H9 (cell line): ENCODE measurements around the gene ABLIM1. TPM values are rescaled to one million over a fixed set of nuclear protein-coding genes. Genes with fewer than 3 reads are reported as not detected.

ENCODE experiments used
- DNase-seq: peaks from one replicate; pipeline ENCODE4 v3.0.0-alpha.2; 2017
- H2AFZ ChIP-seq: one replicate; pipeline ENCODE4 v1.6.1; 2013; ENCODE audit warnings: mild to moderate bottlenecking, low read length, control low read depth, moderate library complexity
- H2AK5ac ChIP-seq: 2 replicates; pipeline ENCODE4 v1.6.1; 2013; ENCODE audit warnings: low read length, control low read depth, mixed read lengths; ENCODE audit not compliant: insufficient read length
- H2BK120ac ChIP-seq: one replicate; pipeline ENCODE4 v1.6.1; 2013; ENCODE audit warnings: low read depth, mild to moderate bottlenecking, low read length, control low read depth, inconsistent platforms; ENCODE audit not compliant: poor library complexity, severe bottlenecking
- H2BK12ac ChIP-seq: 2 replicates; pipeline ENCODE4 v1.6.1; 2013; ENCODE audit warnings: low read length, control low read depth, mixed read lengths, low read depth; ENCODE audit not compliant: insufficient read length
- H2BK15ac ChIP-seq: 2 replicates; pipeline ENCODE4 v1.6.1; 2013; ENCODE audit warnings: low read depth, low read length, control low read depth
- H2BK20ac ChIP-seq: one replicate; pipeline ENCODE4 v1.6.1; 2013; ENCODE audit warnings: low read depth, mild to moderate bottlenecking, low read length, control low read depth, inconsistent platforms; ENCODE audit not compliant: poor library complexity, severe bottlenecking
- H2BK5ac ChIP-seq: 2 replicates; pipeline ENCODE4 v1.6.1; 2013; ENCODE audit warnings: low read length, control low read depth, mixed read lengths; ENCODE audit not compliant: insufficient read length
- H3K14ac ChIP-seq: 2 replicates; pipeline ENCODE4 v1.6.1; 2013; ENCODE audit warnings: low read length, control low read depth; ENCODE audit not compliant: insufficient read depth
- H3K18ac ChIP-seq: 2 replicates; pipeline ENCODE4 v1.6.1; 2013; ENCODE audit warnings: low read depth, mild to moderate bottlenecking, mixed read lengths, low read length, control low read depth; ENCODE audit not compliant: insufficient read length
- H3K23ac ChIP-seq: 2 replicates; pipeline ENCODE4 v1.6.1; 2013; ENCODE audit warnings: low read length, control low read depth, mixed read lengths, low read depth; ENCODE audit not compliant: insufficient read length
- H3K23me2 ChIP-seq: 2 replicates; pipeline ENCODE4 v1.6.1; 2013; ENCODE audit warnings: low read depth, mild to moderate bottlenecking, mixed read lengths, low read length, control low read depth; ENCODE audit not compliant: insufficient read length, poor library complexity, severe bottlenecking
- H3K27ac ChIP-seq: 2 replicates; pipeline ENCODE4 v1.5.1; 2013; ENCODE audit warnings: low read length, control low read depth, mixed read lengths, low read depth; ENCODE audit not compliant: insufficient read length
- H3K27me3 ChIP-seq: 2 replicates; pipeline ENCODE4 v1.6.1; 2013; ENCODE audit warnings: low read length, control low read depth, inconsistent platforms; ENCODE audit not compliant: insufficient read depth
- H3K4ac ChIP-seq: 2 replicates; pipeline ENCODE4 v1.6.1; 2013; ENCODE audit warnings: low read depth, mild to moderate bottlenecking, control low read depth, inconsistent platforms, low read length, moderate library complexity
- H3K4me1 ChIP-seq: 2 replicates; pipeline ENCODE4 v1.6.1; 2013; ENCODE audit warnings: low read length, control low read depth, inconsistent platforms; ENCODE audit not compliant: insufficient read depth
- H3K4me2 ChIP-seq: 2 replicates; pipeline ENCODE4 v1.6.1; 2013; ENCODE audit warnings: low read length, control low read depth, mixed read lengths; ENCODE audit not compliant: insufficient read length, insufficient read depth
- H3K56ac ChIP-seq: 2 replicates; pipeline ENCODE4 v1.6.1; 2013; ENCODE audit warnings: low read depth, mild to moderate bottlenecking, mixed read lengths, low read length, control low read depth; ENCODE audit not compliant: insufficient read length
- H3K79me1 ChIP-seq: 2 replicates; pipeline ENCODE4 v1.6.1; 2013; ENCODE audit warnings: low read depth, mild to moderate bottlenecking, moderate library complexity, low read length, control low read depth, inconsistent platforms; ENCODE audit not compliant: insufficient read depth, poor library complexity, severe bottlenecking
- H3K79me2 ChIP-seq: 2 replicates; pipeline ENCODE4 v1.6.1; 2013; ENCODE audit warnings: low read length, control low read depth, inconsistent platforms; ENCODE audit not compliant: insufficient read depth
- H3K9ac ChIP-seq: 2 replicates; pipeline ENCODE4 v1.6.1; 2013; ENCODE audit warnings: low read length, control low read depth, mixed read lengths; ENCODE audit not compliant: insufficient read length; ENCODE audit errors: extremely low read depth
- H3K9me3 ChIP-seq: one replicate; pipeline ENCODE4 v1.6.1; 2013; ENCODE audit warnings: low read depth, low read length, inconsistent platforms; ENCODE audit not compliant: control insufficient read depth
- H3T11ph ChIP-seq: one replicate; pipeline ENCODE4 v1.6.1; 2013; ENCODE audit warnings: mild to moderate bottlenecking, low read length, control low read depth, inconsistent platforms
- H4K20me1 ChIP-seq: one replicate; pipeline ENCODE4 v1.6.1; 2013; ENCODE audit not compliant: control insufficient read depth, insufficient read length, insufficient read depth
- H4K5ac ChIP-seq: 2 replicates; pipeline ENCODE4 v1.6.1; 2013; ENCODE audit warnings: low read depth, mild to moderate bottlenecking, mixed read lengths, low read length, control low read depth; ENCODE audit not compliant: insufficient read length
- H4K8ac ChIP-seq: replicated peaks from 2 replicates; pipeline ENCODE4 v1.6.1; 2013; ENCODE audit warnings: low read length, control low read depth, mixed read lengths, low read depth; ENCODE audit not compliant: insufficient read length
- H4K91ac ChIP-seq: 2 replicates; pipeline ENCODE4 v1.6.1; 2013; ENCODE audit warnings: low read depth, mild to moderate bottlenecking, moderate library complexity, mixed read lengths, low read length, control low read depth; ENCODE audit not compliant: insufficient read length
- H3K27ac Mint-ChIP-seq, 3 experiments: 2 replicates in 2 of 3; 3 replicates in 1 of 3; pipeline ENCODE4 v1.8.0; 2020 to 2021; ENCODE audit warnings: mixed read lengths in 3 of 3, mild to moderate bottlenecking in 1 of 3, moderate library complexity in 1 of 3
- H3K27me3 Mint-ChIP-seq: 2 replicates; pipeline ENCODE4 v1.8.0; 2021; ENCODE audit warnings: low read depth, mild to moderate bottlenecking, moderate library complexity, mixed read lengths
- H3K36me3 Mint-ChIP-seq, 3 experiments: 2 replicates in 2 of 3; 3 replicates in 1 of 3; pipeline ENCODE4 v1.8.0; 2020 to 2021; ENCODE audit warnings: low read depth in 3 of 3, mixed read lengths in 3 of 3; ENCODE audit not compliant: insufficient read depth in 1 of 3
- H3K4me1 Mint-ChIP-seq, 2 experiments: 2 replicates each; pipeline ENCODE4 v1.8.0; 2020; ENCODE audit warnings: mixed read lengths in 2 of 2
- H3K4me3 Mint-ChIP-seq, 2 experiments: 2 replicates in 1 of 2; 3 replicates in 1 of 2; pipeline ENCODE4 v1.8.0; 2020 to 2021; ENCODE audit warnings: mild to moderate bottlenecking in 2 of 2, mixed read lengths in 2 of 2, moderate library complexity in 1 of 2
- H3K9me3 Mint-ChIP-seq, 2 experiments: 2 replicates in 1 of 2; 3 replicates in 1 of 2; pipeline ENCODE4 v1.8.0; 2020; ENCODE audit warnings: mild to moderate bottlenecking in 2 of 2, mixed read lengths in 2 of 2, moderate library complexity in 1 of 2
- CTCF ChIP-seq: fragments of 200-600 bp; sonication (generic); conservative IDR thresholded peaks from 3 replicates; pipeline ENCODE4 v1.8.0; 2021; ENCODE audit warnings: antibody characterized with exemption, mild to moderate bottlenecking
- WGBS: extraction: QIAGEN DNeasy Blood & Tissue Kit; methylation state at CpG from one replicate; pipeline ENCODE4 v1.1.7; 2013; ENCODE audit warnings: missing lambda C conversion rate, low lambda C conversion rate, mixed read lengths; ENCODE audit not compliant: insufficient read length; ENCODE audit errors: extremely low coverage; 5-methylcytosine and 5-hydroxymethylcytosine counted together
- total RNA-seq: library from RNA; stranded (reverse); gene quantifications from 2 replicates; pipeline ENCODE4 v1.2.1, GENCODE V29; 2021

ABLIM1 gene
- total RNA-seq, 1 experiment from 2014 or later = 32.1 TPM

- no peaks in the 10 kb centered on the region for H3K4me1 ChIP-seq
- WGBS = no CpG with 5 or more reads among the region's 7 CpGs
These were observed 8.7 kb downstream of the ABLIM1 start for GRCh38 chr10:114649217-114649903.

More at GRCh38 chr10:114649217-114649903, 8.7 kb downstream of the ABLIM1 start:
- no peak overlapping the region for H4K91ac ChIP-seq
- no peak overlapping the region for H3K9ac ChIP-seq
- no peak overlapping the region for H4K8ac ChIP-seq
- H3K36me3 Mint-ChIP-seq = no peaks in the 10 kb centered on the region
- no peak overlapping the region for H3K23ac ChIP-seq
- no peak overlapping the region for H3K56ac ChIP-seq
- H3K9me3 ChIP-seq = no peaks in the 10 kb centered on the region
- H3K79me1 ChIP-seq = no peaks in the 10 kb centered on the region
- H4K5ac ChIP-seq = no peak overlapping the region
- no peak overlapping the region for H3K4me3 Mint-ChIP-seq
- H3K27me3 Mint-ChIP-seq = no peaks in the 10 kb centered on the region
- H2BK5ac ChIP-seq = no peak overlapping the region
- no peak overlapping the region for H2BK15ac ChIP-seq
- TF ChIP-seq CTCF = no peak
- no peak overlapping the region for H3K4me2 ChIP-seq
- no peak overlapping the region for H2BK12ac ChIP-seq
- no peak overlapping the region for H3K27ac ChIP-seq
- no peak overlapping the region for H3K14ac ChIP-seq
- DNase-seq = no peak
- no peak overlapping the region for H3T11ph ChIP-seq
- no peaks in the 10 kb centered on the region for H3K79me2 ChIP-seq
- H3K9me3 Mint-ChIP-seq = no peaks in the 10 kb centered on the region
- H3K27me3 ChIP-seq = no peaks in the 10 kb centered on the region
- no peak overlapping the region for H2BK20ac ChIP-seq
- no peaks in the 10 kb centered on the region for H4K20me1 ChIP-seq
- no peak overlapping the region for H3K4ac ChIP-seq
- H3K27ac Mint-ChIP-seq = no peak overlapping the region
- H2BK120ac ChIP-seq = no peak overlapping the region
- no peak overlapping the region for H3K18ac ChIP-seq
- no peak overlapping the region for H2AFZ ChIP-seq
- H3K23me2 ChIP-seq = no peaks in the 10 kb centered on the region
- H2AK5ac ChIP-seq = no peak overlapping the region
- no peaks in the 10 kb centered on the region for H3K4me1 Mint-ChIP-seq
